GM20000 (cell line): ENCODE data around the gene CCDC92.
A peak's percentile ranks its signal among the peaks of the same experiment; 100 is the strongest.

ENCODE experiments used
- DNase-seq: peaks from one replicate; pipeline ENCODE4 v3.0.0; 2012; ENCODE audit warnings: low spot score
- CTCF ChIP-seq: IDR thresholded peaks from 2 replicates; pipeline ENCODE4 v1.5.1; 2012; ENCODE audit warnings: mild to moderate bottlenecking, control low read depth; ENCODE audit errors: extremely low read depth, missing control alignments

Gene CCDC92

GRCh38 chr12:123905319-123905925 is 67.2 kb downstream of the CCDC92 start:
- DNase-seq = peak; percentile 77
- peak; percentile 55 for TF ChIP-seq CTCF

- no peak for TF ChIP-seq CTCF
Observed at GRCh38 chr12:123903301-123904065, 69.1 kb downstream of the CCDC92 start.

GRCh38 chr12:123902821-123903220 is 69.8 kb downstream of the CCDC92 start:
- no peak for TF ChIP-seq CTCF
- DNase-seq = no peak

More at GRCh38 chr12:123903301-123904065, 69.1 kb downstream of the CCDC92 start:
- DNase-seq = no peak

GRCh38 chr12:123900871-123901376 is 71.7 kb downstream of the CCDC92 start:
- TF ChIP-seq CTCF = no peak
- DNase-seq = no peak

GRCh38 chr12:123899368-123899767 is 73.3 kb downstream of the CCDC92 start:
- no peak for DNase-seq
- no peak for TF ChIP-seq CTCF

DNA sequence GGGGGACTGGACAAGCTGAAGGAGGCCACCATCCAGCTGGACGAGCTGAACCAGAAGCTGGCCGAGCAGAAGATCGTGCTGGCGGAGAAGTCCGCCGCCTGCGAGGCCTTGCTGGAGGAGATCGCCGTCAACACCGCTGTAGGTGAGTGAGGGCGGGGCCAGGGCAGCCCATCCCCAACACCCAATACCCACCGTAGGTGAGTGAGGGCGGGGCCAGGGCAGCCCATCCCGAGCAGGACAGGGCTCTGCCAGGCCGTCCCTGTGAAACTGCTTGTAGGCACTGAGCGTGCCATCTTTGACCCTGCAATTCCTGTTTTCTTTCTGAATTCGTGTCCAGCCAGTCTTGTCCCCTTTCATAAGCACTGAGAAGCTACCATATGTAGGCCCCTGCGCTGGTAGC is 74.0 kb downstream of the CCDC92 start:
- TF ChIP-seq CTCF = no peak
- DNase-seq = no peak

- no peak for DNase-seq
- no peak for TF ChIP-seq CTCF
Observed at GRCh38 chr12:123897221-123897620, 75.4 kb downstream of the CCDC92 start.
